GM18858 (cell line): Measurements from ENCODE around the gene UBASH3B.
"Not testable (repeated sequence)": the region's sequence is repeated elsewhere in the genome, so short reads cannot be mapped to it uniquely, and the experiment has no call there.

Experiments
- ATAC-seq: cut with Tn5 transposase; IDR thresholded peaks from one replicate; pipeline ENCODE4 v1.9.1; 2021; ENCODE audit not compliant: unreplicated experiment

Gene UBASH3B

GRCh38 chr11:122808478-122808869 is 153.0 kb downstream of the UBASH3B start:
- ATAC-seq = peak; percentile 87

- ATAC-seq = no peak
These were observed 154.3 kb downstream of the UBASH3B start for GRCh38 chr11:122809866-122810265.

- ATAC-seq = no peak
These were observed 156.2 kb downstream of the UBASH3B start for GRCh38 chr11:122811721-122812120.

- no peak for ATAC-seq
These were observed 157.1 kb downstream of the UBASH3B start for GRCh38 chr11:122812638-122813037.

GRCh38 chr11:122813176-122813893 is 157.8 kb downstream of the UBASH3B start:
- ATAC-seq = no peak

- ATAC-seq = no peak
These were observed 158.4 kb downstream of the UBASH3B start for GRCh38 chr11:122813894-122814270.

- ATAC-seq = no peak
These were observed 158.9 kb downstream of the UBASH3B start for GRCh38 chr11:122814401-122814800.

- no peak for ATAC-seq
These were observed 160.4 kb downstream of the UBASH3B start for GRCh38 chr11:122815900-122816299.

GRCh38 chr11:122816761-122817520 is 161.4 kb downstream of the UBASH3B start:
- no peak for ATAC-seq

- no peak for ATAC-seq
These were observed 164.6 kb downstream of the UBASH3B start for GRCh38 chr11:122820158-122820557.

- ATAC-seq = no peak
These were observed 165.6 kb downstream of the UBASH3B start for GRCh38 chr11:122821169-122821568.

- no peak for ATAC-seq
These were observed 166.7 kb downstream of the UBASH3B start for GRCh38 chr11:122822241-122822640.

- no peak for ATAC-seq
These were observed 168.0 kb downstream of the UBASH3B start for GRCh38 chr11:122823564-122823963.

- not testable (repeated sequence) for ATAC-seq
These were observed 173.8 kb downstream of the UBASH3B start for GRCh38 chr11:122829371-122829770.

GRCh38 chr11:122832297-122832696 is 176.8 kb downstream of the UBASH3B start:
- ATAC-seq = not testable (repeated sequence)

GRCh38 chr11:122832721-122833470 is 177.4 kb downstream of the UBASH3B start:
- no peak for ATAC-seq

GRCh38 chr11:122833846-122834464 is 178.4 kb downstream of the UBASH3B start:
- no peak for ATAC-seq

GRCh38 chr11:122836916-122837315 is 181.4 kb downstream of the UBASH3B start:
- no peak for ATAC-seq

GRCh38 chr11:122837528-122838346 is 182.2 kb downstream of the UBASH3B start:
- ATAC-seq = no peak
